Measurements from ENCODE around the gene KLHL29.

The KLHL29 gene

DNA sequence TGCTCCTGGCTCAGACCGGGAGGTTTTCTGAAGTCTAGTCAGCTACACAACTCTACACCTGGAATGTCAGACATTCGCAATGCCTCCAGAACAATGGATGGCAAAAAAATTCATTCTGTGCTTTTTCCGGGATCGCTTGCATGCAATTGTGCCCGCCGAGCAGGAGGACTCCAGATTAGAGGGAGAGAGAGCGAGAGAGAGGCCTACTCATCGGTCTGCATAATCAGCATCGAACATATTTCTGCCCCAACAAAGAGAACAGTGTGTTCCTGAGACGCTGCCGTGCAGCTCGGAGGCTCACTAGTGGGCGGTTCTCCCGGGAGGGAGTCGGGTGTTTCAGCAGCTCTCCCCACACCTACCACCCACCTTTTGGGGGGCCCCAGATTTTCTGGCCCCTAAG, 117.1 kb downstream of the KLHL29 start:
- Histone ChIP-seq H4K20me1 (ENCODE audit: insufficient read depth, low read length, poor library complexity, severe bottlenecking) (no peaks in the 10 kb centered on the region), H3K4me2 (ENCODE audit: low read depth, low read length, poor library complexity, severe bottlenecking) (no peak overlapping the region), H3K36me3 (ENCODE audit: insufficient read depth, low read length) (no peaks in the 10 kb centered on the region), H3K9me3 (ENCODE audit: insufficient read depth, low read depth, low read length) (no peaks in the 10 kb centered on the region), H3K4me3 (ENCODE audit: low read length, poor library complexity, severe bottlenecking) (no peak overlapping the region), H2AFZ (ENCODE audit: low read length) (no peak overlapping the region), H3K27me3 (ENCODE audit: insufficient read depth, low read length, poor library complexity, severe bottlenecking) (no peaks in the 10 kb centered on the region), H3K4me1 (ENCODE audit: insufficient read depth, low read length, poor library complexity, severe bottlenecking) (peaks cover 17% of the 10 kb centered on the region), H3K79me2 (ENCODE audit: insufficient read depth, low read length) (no peaks in the 10 kb centered on the region), H3K9me2 (replicated peaks; ENCODE audit: low read depth, low read length) (no peaks in the 10 kb centered on the region), H3K9ac (ENCODE audit: low read depth, low read length, poor library complexity, severe bottlenecking) (no peak overlapping the region), H3F3A (ENCODE audit: low read depth) (no peaks in the 10 kb centered on the region)
- TF ChIP-seq CTCF (conservative IDR thresholded peaks at IDR 0.05; ENCODE audit: low read length) (no peak), EZH2phosphoT487 (IDR thresholded peaks at IDR 0.05; ENCODE audit: borderline replicate concordance) (no peak)

GRCh38 chr2:23503097-23503496, 118.1 kb downstream of the KLHL29 start:
- no peaks in the 10 kb centered on the region for H3K9me3 ChIP-seq (ENCODE audit: insufficient read depth, low read depth, low read length)
- no peak overlapping the region for H3K4me2 ChIP-seq (ENCODE audit: low read depth, low read length, poor library complexity, severe bottlenecking)
- TF ChIP-seq EZH2phosphoT487 (IDR thresholded peaks at IDR 0.05; ENCODE audit: borderline replicate concordance) = no peak
- TF ChIP-seq CTCF (conservative IDR thresholded peaks at IDR 0.05; ENCODE audit: low read length) = no peak
- H3F3A ChIP-seq (ENCODE audit: low read depth) = no peaks in the 10 kb centered on the region
- no peaks in the 10 kb centered on the region for H3K36me3 ChIP-seq (ENCODE audit: insufficient read depth, low read length)
- H3K9ac ChIP-seq (ENCODE audit: low read depth, low read length, poor library complexity, severe bottlenecking) = no peak overlapping the region
- no peaks in the 10 kb centered on the region for H4K20me1 ChIP-seq (ENCODE audit: insufficient read depth, low read length, poor library complexity, severe bottlenecking)
- no peaks in the 10 kb centered on the region for H3K79me2 ChIP-seq (ENCODE audit: insufficient read depth, low read length)
- H3K27me3 ChIP-seq (ENCODE audit: insufficient read depth, low read length, poor library complexity, severe bottlenecking) = no peaks in the 10 kb centered on the region
- H3K9me2 ChIP-seq (replicated peaks; ENCODE audit: low read depth, low read length) = no peaks in the 10 kb centered on the region
- H2AFZ ChIP-seq (ENCODE audit: low read length) = no peak overlapping the region
- no peak overlapping the region for H3K4me3 ChIP-seq (ENCODE audit: low read length, poor library complexity, severe bottlenecking)
- peaks cover 12% of the 10 kb centered on the region for H3K4me1 ChIP-seq (ENCODE audit: insufficient read depth, low read length, poor library complexity, severe bottlenecking)

DNA sequence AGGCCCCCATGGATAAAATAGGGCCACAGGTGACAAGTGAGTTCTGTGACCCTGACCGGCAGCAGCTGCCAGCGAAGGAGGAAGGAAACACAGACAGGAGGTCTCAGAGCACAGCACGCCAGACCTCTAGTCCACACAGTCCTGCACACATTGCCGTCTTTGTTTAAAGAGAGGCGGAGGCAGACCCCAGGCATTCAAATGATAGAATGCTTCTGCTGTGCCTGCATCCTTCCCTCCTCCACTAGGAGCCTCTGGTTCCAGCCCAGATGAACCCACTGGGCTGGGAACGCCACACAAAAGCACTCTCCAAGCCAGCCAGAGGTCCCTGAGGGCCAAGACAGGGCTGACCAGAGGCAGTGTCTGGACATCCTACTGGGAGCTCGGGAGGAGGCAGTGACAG, 118.7 kb downstream of the KLHL29 start:
- H3K27me3 ChIP-seq (ENCODE audit: insufficient read depth, low read length, poor library complexity, severe bottlenecking) = no peaks in the 10 kb centered on the region
- no peaks in the 10 kb centered on the region for H3K9me3 ChIP-seq (ENCODE audit: insufficient read depth, low read depth, low read length)
- no peak overlapping the region for H3K9ac ChIP-seq (ENCODE audit: low read depth, low read length, poor library complexity, severe bottlenecking)
- H3K4me1 ChIP-seq (ENCODE audit: insufficient read depth, low read length, poor library complexity, severe bottlenecking) = peaks cover 12% of the 10 kb centered on the region
- H3K4me2 ChIP-seq (ENCODE audit: low read depth, low read length, poor library complexity, severe bottlenecking) = no peak overlapping the region
- no peaks in the 10 kb centered on the region for H4K20me1 ChIP-seq (ENCODE audit: insufficient read depth, low read length, poor library complexity, severe bottlenecking)
- no peaks in the 10 kb centered on the region for H3F3A ChIP-seq (ENCODE audit: low read depth)
- H3K79me2 ChIP-seq (ENCODE audit: insufficient read depth, low read length) = no peaks in the 10 kb centered on the region
- no peaks in the 10 kb centered on the region for H3K9me2 ChIP-seq (replicated peaks; ENCODE audit: low read depth, low read length)
- H3K4me3 ChIP-seq (ENCODE audit: low read length, poor library complexity, severe bottlenecking) = no peak overlapping the region
- no peak overlapping the region for H2AFZ ChIP-seq (ENCODE audit: low read length)
- TF ChIP-seq EZH2phosphoT487 (IDR thresholded peaks at IDR 0.05; ENCODE audit: borderline replicate concordance) (no peak), CTCF (conservative IDR thresholded peaks at IDR 0.05; ENCODE audit: low read length) (no peak)
- no peaks in the 10 kb centered on the region for H3K36me3 ChIP-seq (ENCODE audit: insufficient read depth, low read length)

All from Loucy (cell line).